RWPE2 (cell line): ENCODE results near the gene RPGRIP1.

Source experiments
- ATAC-seq: fragments of 200-7000 bp; cut with Tn5 transposase; 3 replicates; pipeline ENCODE4 v1.9.1; 2021; ENCODE audit warnings: low read depth
- DNase-seq: peaks from one replicate; pipeline ENCODE4 v3.0.0-alpha.2; 2020; ENCODE audit warnings: low spot score
- H3K27ac ChIP-seq: fragments of 450-650 bp; 2 replicates; pipeline ENCODE4 v1.5.1; 2017; ENCODE audit warnings: mild to moderate bottlenecking; ENCODE audit not compliant: poor library complexity, severe bottlenecking
- H3K27me3 ChIP-seq: fragments of 250-450 bp; sonication (Bioruptor Pico); 2 replicates; pipeline ENCODE4 v1.5.1; 2021; ENCODE audit warnings: mild to moderate bottlenecking, moderate library complexity; ENCODE audit not compliant: insufficient read depth, poor library complexity, severe bottlenecking
- H3K36me3 ChIP-seq: fragments of 250-450 bp; sonication (Bioruptor Pico); 2 replicates; pipeline ENCODE4 v1.5.1; 2020; ENCODE audit warnings: low read depth, mild to moderate bottlenecking, moderate library complexity
- H3K4me1 ChIP-seq: fragments of 250-450 bp; sonication (Bioruptor Pico); 2 replicates; pipeline ENCODE4 v1.5.1; 2021; ENCODE audit warnings: mild to moderate bottlenecking, moderate library complexity; ENCODE audit not compliant: insufficient read depth, poor library complexity, severe bottlenecking
- H3K4me3 ChIP-seq: fragments of 250-450 bp; sonication (Bioruptor Pico); 2 replicates; pipeline ENCODE4 v1.5.1; 2021; ENCODE audit warnings: mild to moderate bottlenecking, moderate library complexity; ENCODE audit not compliant: severe bottlenecking
- H3K9me3 ChIP-seq: fragments of 250-450 bp; sonication (Bioruptor Pico); 2 replicates; pipeline ENCODE4 v1.5.1; 2021; ENCODE audit warnings: mild to moderate bottlenecking, moderate library complexity; ENCODE audit not compliant: severe bottlenecking
- TF ChIP-seq, protein P1 (sequence below): fragments of 450-650 bp; IDR thresholded peaks from one replicate; pipeline ENCODE4 v1.5.1; 2017; ENCODE audit warnings: mild to moderate bottlenecking, moderate library complexity; ENCODE audit not compliant: poor library complexity, severe bottlenecking

The RPGRIP1 gene

DNA sequence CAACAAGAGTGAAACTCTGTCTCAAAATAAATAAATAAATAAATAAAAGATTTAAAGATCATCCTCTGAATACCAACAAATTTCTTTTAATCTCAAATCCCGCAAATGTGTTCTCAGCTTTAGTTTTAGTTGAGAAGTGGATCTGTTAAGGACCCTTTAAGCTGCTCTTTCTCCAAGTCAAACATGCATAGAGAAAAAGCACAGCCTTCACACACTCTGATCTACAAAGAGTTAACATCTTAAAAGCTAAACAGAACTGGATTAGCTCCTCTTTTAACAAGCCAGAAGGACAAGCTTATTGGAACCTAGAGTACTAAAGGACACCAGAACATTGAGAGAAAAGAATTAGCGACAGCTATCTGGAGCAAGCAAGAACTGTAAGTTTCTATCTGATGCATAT lies at the start of gene RPGRIP1:
RPGRIP1 (plus strand) TSS at position 301 of the 400 bp plus-strand sequence. CDS start 7,894 bp downstream, outside the sequence.
- Histone ChIP-seq H3K4me1 (no peaks in the 10 kb centered on the region), H3K27ac (no peak within 1 kb of the TSS), H3K4me3 (no peak within 1 kb of the TSS), H3K27me3 (no peaks in the 10 kb centered on the region), H3K9me3 (no peaks in the 10 kb centered on the region), H3K36me3 (no peaks in the 10 kb centered on the region)
- TF ChIP-seq, protein P1, sequence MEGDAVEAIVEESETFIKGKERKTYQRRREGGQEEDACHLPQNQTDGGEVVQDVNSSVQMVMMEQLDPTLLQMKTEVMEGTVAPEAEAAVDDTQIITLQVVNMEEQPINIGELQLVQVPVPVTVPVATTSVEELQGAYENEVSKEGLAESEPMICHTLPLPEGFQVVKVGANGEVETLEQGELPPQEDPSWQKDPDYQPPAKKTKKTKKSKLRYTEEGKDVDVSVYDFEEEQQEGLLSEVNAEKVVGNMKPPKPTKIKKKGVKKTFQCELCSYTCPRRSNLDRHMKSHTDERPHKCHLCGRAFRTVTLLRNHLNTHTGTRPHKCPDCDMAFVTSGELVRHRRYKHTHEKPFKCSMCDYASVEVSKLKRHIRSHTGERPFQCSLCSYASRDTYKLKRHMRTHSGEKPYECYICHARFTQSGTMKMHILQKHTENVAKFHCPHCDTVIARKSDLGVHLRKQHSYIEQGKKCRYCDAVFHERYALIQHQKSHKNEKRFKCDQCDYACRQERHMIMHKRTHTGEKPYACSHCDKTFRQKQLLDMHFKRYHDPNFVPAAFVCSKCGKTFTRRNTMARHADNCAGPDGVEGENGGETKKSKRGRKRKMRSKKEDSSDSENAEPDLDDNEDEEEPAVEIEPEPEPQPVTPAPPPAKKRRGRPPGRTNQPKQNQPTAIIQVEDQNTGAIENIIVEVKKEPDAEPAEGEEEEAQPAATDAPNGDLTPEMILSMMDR: no peak
- ATAC-seq (no peak), DNase-seq (no peak)

DNA sequence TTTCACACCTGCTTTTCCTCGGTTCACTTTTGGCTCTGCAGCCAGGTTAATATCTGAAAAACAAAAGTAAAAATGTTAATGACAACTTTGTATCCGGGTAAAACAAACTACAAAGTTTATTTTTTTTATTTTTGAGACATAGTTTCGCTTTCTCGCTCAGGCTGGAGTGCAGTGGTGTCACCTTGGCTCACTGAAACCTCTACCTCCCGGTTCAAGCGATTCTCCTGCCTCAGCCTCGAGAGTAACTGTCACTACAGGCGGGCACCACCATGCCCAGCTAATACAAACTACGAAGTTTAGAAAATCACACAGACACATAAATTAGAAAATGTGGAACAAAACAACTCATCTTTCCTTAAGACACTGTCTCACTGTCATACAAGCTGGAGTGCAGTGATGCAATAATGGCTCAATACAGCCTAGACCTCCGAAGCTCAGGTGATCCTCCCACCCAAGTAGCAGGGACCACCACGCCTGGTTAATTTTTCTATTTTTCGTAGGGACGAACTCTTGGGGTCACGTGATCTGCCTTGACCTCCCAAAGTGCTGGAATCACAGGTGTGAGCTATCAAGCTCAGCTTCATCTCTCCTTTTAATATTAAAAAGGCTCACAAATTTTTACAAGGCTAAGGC lies 48.7 kb upstream of the RPGRIP1 start:
- no peak for DNase-seq

DNA sequence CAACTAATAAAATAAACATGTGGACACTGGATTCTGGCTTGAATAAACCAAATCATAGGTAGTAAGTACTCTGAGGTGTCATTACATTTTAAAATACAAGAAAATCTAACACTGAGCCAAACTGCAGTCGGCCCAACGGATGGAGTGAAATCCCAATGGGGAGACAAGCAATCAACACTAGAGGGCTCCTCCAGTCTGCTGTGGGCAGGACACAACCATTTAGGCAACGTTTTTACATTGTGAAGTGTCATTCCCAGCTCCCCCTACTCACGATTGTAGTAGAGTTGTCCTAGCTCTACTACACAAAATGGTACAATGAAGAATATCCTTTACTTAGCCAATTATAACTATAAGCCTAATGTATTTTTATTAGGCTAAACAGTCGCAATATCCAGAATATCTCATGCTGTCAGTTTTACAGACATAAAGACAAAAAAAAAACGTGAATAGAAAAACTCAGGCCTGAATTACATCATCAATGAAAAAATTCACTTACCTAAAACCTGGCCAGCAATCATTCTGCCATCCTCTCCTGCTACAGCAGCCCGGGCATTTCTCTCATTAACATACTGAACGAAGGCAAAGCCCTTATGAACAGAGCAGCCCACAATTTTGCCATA lies 46.3 kb upstream of the RPGRIP1 start:
- no peak overlapping the region for H3K4me3 ChIP-seq
- no peaks in the 10 kb centered on the region for H3K9me3 ChIP-seq
- no peak overlapping the region for H3K27ac ChIP-seq
- no peaks in the 10 kb centered on the region for H3K4me1 ChIP-seq
- ATAC-seq (0 out of 3 replicates have a peak, but pooled peaks have one; percentile 33), DNase-seq (no peak)
- H3K36me3 ChIP-seq: peaks cover 100% of the 10 kb centered on the region
- TF ChIP-seq, protein P1: peak; percentile 41
- H3K27me3 ChIP-seq: no peaks in the 10 kb centered on the region

More for the DNA sequence above, 48.7 kb upstream of the RPGRIP1 start:
- Histone ChIP-seq H3K4me3 (no peak overlapping the region), H3K4me1 (no peaks in the 10 kb centered on the region), H3K9me3 (no peaks in the 10 kb centered on the region), H3K36me3 (peaks cover 100% of the 10 kb centered on the region), H3K27me3 (no peaks in the 10 kb centered on the region), H3K27ac (no peak overlapping the region)
- TF ChIP-seq, protein P1: no peak
- no peak for ATAC-seq

DNA sequence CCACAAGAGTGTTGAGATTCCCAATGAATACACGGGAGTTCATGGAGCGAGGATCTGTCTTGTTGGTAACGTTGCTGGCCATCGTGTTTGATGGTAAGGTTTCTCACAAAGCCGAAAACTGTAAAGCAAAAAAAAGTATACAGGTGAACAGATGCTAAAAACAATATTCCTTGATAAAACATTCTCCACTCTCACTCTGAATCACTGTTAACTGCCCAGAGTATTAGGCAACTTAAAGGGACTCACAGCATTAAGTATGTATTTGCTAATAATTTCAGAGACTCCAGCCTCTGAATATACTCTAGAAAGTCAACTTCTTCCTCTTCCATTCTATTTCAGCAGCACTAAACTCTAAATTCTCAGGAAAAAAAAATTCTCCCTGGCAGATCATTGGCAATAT lies 45.8 kb upstream of the RPGRIP1 start:
- no peak for ATAC-seq
- Histone ChIP-seq H3K4me3 (no peak overlapping the region), H3K4me1 (no peaks in the 10 kb centered on the region), H3K27me3 (no peaks in the 10 kb centered on the region), H3K36me3 (peaks cover 100% of the 10 kb centered on the region), H3K9me3 (no peaks in the 10 kb centered on the region), H3K27ac (no peak overlapping the region)
- TF ChIP-seq, protein P1: no peak
- no peak for DNase-seq
